Measurements from ENCODE around the gene BLOC1S6. TPM values are rescaled to one million over a fixed set of nuclear protein-coding genes. Genes with fewer than 3 reads are reported as not detected.

BLOC1S6 gene
- total RNA-seq, 2 experiments from 2014 or later = 49.2 to 49.7 TPM

DNA sequence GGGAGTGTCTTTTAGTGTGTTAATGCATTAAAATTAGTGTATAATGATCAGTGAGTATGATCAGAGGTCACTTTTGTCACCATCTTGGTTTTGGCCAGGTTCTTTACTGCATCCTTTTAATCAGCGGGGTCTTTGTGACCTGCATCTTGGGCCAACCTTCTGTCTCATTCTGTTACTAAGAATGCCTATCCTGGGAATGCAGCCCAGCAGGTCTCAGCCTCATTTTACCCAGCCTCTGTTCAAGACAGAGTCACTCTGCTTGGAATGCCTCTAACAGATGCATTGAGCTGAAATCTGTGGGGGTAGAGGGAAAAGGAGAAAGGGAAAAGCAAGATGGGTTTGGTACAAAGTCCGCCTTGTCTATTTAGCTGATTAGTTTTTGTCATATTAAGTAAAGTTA lies 5.3 kb upstream of the BLOC1S6 start:
- Mint-ChIP-seq H3K27ac (no peak overlapping the region), H3K36me3 (no peaks in the 10 kb centered on the region), H3K27me3 (no peaks in the 10 kb centered on the region), H3K4me1 (peaks cover 14% of the 10 kb centered on the region), H3K4me3 (no peak overlapping the region), H3K9me3 (no peaks in the 10 kb centered on the region)
- DNase-seq = no peak

DNA sequence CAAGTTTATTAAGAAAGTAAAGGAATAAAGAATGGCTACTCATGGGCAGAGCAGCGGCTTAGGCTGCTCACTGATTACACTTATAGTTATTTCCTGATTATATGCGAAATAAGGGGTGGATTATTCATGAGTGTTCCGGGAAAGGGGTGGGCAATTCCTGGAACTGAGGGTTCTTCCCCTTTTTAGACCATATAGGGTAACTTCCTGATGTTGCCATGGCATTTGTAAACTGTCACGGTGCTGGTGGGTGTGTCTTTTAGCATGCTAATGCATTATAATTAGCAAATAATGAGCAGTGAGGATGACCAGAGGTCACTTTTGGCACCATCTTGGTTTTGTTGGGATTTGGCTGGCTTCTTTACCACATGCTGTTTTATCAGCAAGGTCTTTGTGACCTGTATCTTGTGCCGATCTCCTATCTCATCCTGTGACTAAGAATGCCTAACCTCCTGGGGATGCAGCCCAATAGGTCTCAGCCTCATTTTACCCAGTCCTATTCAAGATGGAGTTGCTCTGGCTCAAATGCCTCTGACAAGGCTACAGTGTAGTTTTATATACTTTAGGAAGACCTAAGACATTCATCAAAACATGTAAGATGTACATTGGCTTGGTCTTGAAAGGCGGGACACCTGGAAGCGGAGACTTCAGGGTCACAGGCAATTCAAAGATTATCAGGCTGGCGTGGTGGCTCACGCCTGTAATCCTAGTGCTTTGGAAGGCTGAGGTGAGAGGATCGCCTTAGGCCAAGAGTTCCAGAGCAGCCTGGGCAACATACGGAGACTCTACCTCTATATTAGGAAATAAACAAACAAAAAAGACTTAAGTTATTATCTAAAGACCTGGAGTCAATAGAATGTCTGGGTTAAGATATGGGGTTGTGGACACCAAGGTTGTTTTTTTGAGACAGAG lies 3.2 kb upstream of the BLOC1S6 start:
- Mint-ChIP-seq H3K9me3 (no peaks in the 10 kb centered on the region), H3K4me3 (no peak overlapping the region), H3K27ac (no peak overlapping the region), H3K4me1 (peaks cover 24% of the 10 kb centered on the region), H3K27me3 (no peaks in the 10 kb centered on the region), H3K36me3 (no peaks in the 10 kb centered on the region)
- DNase-seq = peak; percentile 11

DNA sequence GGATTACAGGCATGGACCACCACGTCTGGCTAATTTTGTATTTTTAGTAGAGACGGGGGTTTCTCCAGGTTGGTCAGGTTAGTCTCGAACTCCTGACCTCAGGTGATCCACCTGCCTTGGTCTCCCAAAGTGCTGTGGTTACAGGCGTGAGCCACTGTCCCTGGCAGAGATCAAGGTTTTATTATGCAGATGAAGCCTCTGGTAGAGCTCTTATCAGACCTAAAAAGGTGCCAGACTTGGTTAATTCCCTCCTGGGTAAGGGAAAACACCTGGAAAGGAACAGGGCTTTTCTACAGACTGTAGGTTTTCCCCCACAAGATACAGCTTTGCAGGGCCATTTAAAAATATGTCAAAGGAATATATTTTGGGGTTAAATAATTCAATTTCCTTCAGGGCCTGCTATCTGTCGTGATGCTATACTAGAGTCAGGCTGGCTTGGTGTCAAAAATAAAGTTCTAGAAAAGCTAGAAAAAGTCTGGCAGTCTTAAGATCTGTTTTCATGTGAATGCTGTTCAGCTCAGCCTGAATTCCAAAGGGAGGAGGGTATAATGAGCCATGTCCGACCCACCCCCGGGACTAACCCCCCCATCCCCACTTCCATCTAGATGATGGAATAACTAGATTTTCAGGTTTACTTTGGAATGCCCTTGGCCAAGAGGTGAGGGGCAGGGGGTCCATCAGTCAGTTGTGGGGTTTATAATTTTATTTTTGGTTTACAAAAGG lies 1.9 kb upstream of the BLOC1S6 start:
- DNase-seq = no peak
- no peaks in the 10 kb centered on the region for H3K27me3 Mint-ChIP-seq
- H3K9me3 Mint-ChIP-seq = no peaks in the 10 kb centered on the region
- H3K4me3 Mint-ChIP-seq = peak overlapping the region; percentile 27
- no peaks in the 10 kb centered on the region for H3K36me3 Mint-ChIP-seq
- H3K4me1 Mint-ChIP-seq = peaks cover 29% of the 10 kb centered on the region
- H3K27ac Mint-ChIP-seq = no peak overlapping the region

DNA sequence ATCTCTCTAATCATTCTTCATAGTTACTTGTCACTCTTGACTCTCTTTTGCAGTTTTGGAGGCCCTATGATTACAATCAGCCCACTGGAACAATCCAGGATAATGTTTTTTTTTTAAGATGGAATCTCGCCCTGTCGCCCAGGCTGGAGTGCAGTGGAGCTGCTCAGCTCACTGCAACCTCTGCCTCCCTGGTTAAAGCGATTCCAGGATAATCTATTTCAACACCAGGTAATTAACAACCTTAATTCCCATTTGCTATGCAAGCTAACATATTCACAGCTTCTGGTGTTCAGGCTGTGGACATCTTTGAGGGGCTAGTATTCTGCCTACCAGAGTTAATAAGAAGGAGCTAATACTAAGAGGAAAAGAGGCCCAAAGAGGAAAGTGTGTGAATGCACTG lies 1.1 kb upstream of the BLOC1S6 start:
- Mint-ChIP-seq H3K27me3 (no peaks in the 10 kb centered on the region), H3K4me1 (peaks cover 33% of the 10 kb centered on the region), H3K9me3 (no peaks in the 10 kb centered on the region), H3K36me3 (no peaks in the 10 kb centered on the region), H3K27ac (peak overlapping the region; percentile 96), H3K4me3 (peak overlapping the region; percentile 91)
- DNase-seq = no peak

DNA sequence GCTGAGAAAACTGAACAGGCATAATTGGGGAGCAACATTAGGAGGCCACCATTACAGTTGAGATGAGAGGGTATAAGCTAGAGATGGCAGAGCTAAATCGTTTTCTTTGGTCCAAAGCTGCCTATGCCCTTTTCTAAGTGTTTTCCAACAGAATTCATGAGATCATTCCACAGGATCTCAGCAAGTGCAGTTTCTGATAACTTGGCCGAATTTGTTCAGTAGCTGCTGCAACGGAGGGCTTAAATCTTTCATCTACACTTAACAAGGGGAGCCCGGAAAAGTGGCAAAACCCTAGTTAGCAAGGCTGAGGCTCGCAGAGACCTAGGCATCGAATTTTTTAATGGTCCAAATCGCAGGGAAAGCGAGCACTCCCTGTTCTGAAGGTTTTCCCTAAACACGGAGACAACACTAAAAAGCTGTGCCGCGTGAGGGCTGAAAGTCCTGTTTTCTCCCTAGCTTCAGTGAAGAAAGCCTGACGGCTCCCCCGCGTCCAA lies 531 bp upstream of the BLOC1S6 start:
- H3K9me3 Mint-ChIP-seq = no peaks in the 10 kb centered on the region
- DNase-seq = no peak
- H3K36me3 Mint-ChIP-seq = no peaks in the 10 kb centered on the region
- no peaks in the 10 kb centered on the region for H3K27me3 Mint-ChIP-seq
- peaks cover 37% of the 10 kb centered on the region for H3K4me1 Mint-ChIP-seq
- peak overlapping the region; percentile 96 for H3K27ac Mint-ChIP-seq
- peak overlapping the region; percentile 91 for H3K4me3 Mint-ChIP-seq

DNA sequence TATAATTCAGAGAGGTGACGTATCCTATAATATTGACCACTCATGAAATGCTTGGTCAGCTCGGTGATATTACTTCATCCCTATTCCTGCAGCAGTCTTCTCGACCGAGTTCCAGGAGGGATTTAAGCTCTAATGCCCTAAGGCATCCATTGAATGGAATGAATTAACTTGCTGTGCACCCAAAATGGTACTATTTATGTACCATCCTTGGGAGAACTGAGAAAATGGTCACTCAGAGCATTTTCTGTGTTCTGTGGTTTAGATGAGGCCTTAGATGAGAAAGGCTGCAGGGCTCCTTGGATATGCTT lies 638 bp downstream of the BLOC1S6 start:
- Mint-ChIP-seq H3K4me3 (peak overlapping the region; percentile 91), H3K27ac (peak overlapping the region; percentile 96), H3K36me3 (no peaks in the 10 kb centered on the region)

DNA sequence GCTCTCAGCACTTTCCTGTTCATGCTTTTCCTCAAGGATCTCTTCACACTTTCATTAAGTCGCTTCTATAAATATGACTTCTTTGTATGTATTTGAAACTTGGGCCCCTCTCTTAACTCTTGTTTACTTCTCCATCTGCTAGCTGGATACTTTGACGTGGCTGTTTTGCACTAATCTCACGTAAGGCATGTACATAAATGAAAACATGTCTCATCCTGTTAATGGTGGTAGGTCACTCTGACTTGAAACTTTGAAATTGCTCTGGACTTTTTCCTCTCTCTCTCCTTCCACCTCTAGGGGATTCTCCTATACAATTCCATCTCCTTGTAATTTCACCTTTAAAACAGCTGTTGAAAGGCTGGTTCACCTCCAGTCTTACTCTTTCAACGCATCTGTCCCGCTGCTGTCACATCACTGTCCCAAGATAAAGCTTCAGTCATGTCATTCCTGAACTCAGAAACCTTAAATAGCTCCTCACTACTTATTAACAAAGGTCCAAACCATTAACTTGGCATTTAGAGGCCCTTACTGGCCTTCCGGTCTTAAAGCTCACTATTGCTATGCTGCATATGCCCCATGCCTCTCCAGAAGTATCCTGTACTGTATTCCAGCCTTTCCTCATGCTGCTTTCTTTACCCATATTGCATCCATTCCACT lies 1.2 kb downstream of the BLOC1S6 start:
- DNase-seq = no peak
- Mint-ChIP-seq H3K27me3 (no peaks in the 10 kb centered on the region), H3K4me1 (peaks cover 45% of the 10 kb centered on the region), H3K4me3 (peak overlapping the region; percentile 91), H3K27ac (peak overlapping the region; percentile 96), H3K36me3 (peaks cover 1% of the 10 kb centered on the region), H3K9me3 (no peaks in the 10 kb centered on the region)

More for the DNA sequence above, 638 bp downstream of the BLOC1S6 start:
- Mint-ChIP-seq H3K27me3 (no peaks in the 10 kb centered on the region), H3K4me1 (peaks cover 45% of the 10 kb centered on the region), H3K9me3 (no peaks in the 10 kb centered on the region)
- no peak for DNase-seq

DNA sequence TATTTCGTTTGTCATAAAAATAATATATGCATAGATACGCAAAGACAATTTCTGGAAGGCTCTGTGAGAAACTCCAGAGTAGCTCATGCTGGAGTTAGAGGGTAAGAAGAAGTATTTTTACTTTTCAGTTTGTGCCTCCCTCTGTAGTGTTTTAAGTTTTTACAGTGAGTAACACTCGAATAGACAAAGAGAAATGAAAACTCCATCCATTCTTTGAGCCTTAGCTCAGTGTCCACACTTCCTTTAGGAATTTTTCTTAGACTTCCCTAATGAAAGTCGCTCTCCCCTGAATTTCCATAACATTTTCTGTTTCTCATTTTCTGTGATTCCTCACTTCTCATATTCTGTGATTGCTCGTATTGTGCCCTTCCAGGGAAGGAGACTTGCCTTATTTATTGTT lies 2.1 kb downstream of the BLOC1S6 start:
- Mint-ChIP-seq H3K4me1 (peaks cover 42% of the 10 kb centered on the region), H3K27ac (no peak overlapping the region), H3K36me3 (peaks cover 8% of the 10 kb centered on the region), H3K4me3 (peak overlapping the region; percentile 91), H3K27me3 (no peaks in the 10 kb centered on the region), H3K9me3 (no peaks in the 10 kb centered on the region)
- DNase-seq = no peak

DNA sequence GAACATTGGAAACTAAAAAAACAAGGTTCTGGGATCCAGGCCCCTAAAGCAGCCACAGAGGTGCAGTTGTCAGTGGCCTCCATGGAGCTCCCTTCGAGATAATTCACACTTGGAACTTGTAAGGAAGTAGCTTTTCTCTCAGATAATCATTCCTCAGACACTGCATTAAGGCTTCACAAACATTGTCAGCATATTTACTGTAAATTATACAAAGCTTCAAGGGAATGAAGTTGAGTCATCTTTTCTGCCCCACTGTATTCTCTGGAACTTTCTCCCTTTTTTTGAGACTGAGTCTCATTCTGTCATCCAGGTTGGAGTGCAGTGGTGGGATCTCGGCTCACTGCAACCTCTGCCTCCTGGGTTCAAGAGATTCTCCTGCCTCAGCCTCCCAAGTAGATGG lies 7.1 kb downstream of the BLOC1S6 start:
- no peak overlapping the region for H3K4me3 Mint-ChIP-seq

DNA sequence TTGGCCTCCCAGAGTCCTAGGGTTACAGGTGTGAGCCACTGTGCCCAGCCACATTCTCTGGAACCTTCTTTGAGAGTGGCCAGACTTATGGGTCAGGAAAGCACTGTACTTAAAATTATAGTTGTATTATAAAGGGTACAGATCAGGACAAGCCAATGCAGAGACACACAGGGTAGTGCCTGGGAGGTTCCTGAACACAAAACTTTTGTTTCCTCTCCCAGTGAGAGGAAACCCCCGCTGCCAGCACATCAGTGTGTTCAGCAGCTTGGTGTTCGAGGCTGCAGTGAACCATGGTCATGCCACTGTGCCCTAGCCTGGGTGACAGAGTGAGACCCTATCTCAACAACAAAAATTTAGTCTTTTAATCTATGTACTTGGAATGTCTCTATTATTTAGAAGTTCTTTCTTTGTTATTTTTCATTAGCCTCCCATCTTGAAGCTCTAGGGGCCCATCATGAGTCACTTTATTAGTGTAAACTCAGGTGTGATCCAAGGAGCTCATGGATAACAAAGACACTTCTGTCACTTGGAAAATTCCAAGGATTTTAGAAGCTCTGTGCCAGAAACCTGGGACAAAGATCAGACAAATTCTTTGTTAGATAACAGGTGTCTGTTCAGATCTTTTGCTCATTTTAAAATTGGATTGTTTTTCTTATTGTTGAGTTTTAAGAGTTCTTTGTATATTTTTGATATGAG lies 7.8 kb downstream of the BLOC1S6 start:
- Mint-ChIP-seq H3K9me3 (peaks cover 2% of the 10 kb centered on the region), H3K4me1 (peaks cover 16% of the 10 kb centered on the region), H3K27me3 (no peaks in the 10 kb centered on the region)

More for the DNA sequence above, 7.1 kb downstream of the BLOC1S6 start:
- no peak overlapping the region for H3K27ac Mint-ChIP-seq
- H3K36me3 Mint-ChIP-seq = peaks cover 38% of the 10 kb centered on the region
- peaks cover 18% of the 10 kb centered on the region for H3K4me1 Mint-ChIP-seq
- no peak for DNase-seq
- peaks cover 2% of the 10 kb centered on the region for H3K9me3 Mint-ChIP-seq
- no peaks in the 10 kb centered on the region for H3K27me3 Mint-ChIP-seq

DNA sequence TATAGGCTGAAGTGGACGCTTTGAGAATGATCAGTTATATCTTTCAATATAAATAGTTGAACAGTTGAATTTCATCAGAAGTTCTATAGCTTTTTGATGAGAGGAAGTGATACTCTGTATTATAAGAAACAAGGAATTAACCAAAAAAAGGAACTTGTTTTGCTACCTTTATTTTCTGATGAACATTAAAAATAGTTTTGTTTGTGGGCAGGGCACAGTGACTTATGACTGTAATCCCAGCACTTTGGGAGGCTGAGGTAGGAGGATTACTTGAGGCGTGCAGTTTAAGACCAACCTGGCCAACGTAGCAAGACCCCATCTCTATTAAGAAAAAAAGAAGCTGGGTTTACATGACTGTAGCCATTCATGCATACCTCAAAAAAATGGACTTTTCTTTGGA lies 16.7 kb downstream of the BLOC1S6 start:
- Mint-ChIP-seq H3K27ac (no peak overlapping the region), H3K4me3 (no peak overlapping the region), H3K36me3 (peaks cover 5% of the 10 kb centered on the region), H3K4me1 (peaks cover 9% of the 10 kb centered on the region), H3K9me3 (no peaks in the 10 kb centered on the region), H3K27me3 (no peaks in the 10 kb centered on the region)
- no peak for DNase-seq

More for the DNA sequence above, 7.8 kb downstream of the BLOC1S6 start:
- H3K4me3 Mint-ChIP-seq = no peak overlapping the region
- no peak for DNase-seq
- H3K27ac Mint-ChIP-seq = no peak overlapping the region
- H3K36me3 Mint-ChIP-seq = peaks cover 38% of the 10 kb centered on the region

DNA sequence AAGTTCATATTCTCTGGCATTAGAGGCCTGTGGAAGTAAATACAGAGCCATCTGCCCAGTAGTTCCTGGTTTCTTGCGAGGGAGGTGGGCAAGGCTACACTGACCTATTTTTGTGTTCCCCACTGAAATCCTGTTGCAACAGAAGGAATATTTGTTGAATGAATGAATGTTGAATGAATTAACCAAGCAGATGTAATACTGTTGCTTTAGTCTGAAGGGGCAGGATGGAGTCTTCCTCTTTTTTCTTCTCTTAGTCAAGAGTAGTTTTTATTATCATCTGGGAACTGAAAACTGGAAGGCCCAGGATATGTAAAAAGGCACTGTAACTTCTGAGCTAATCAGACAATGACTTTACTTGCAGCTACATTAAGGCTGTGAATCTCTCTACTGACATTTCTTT lies 17.1 kb downstream of the BLOC1S6 start:
- Mint-ChIP-seq H3K27me3 (no peaks in the 10 kb centered on the region), H3K9me3 (no peaks in the 10 kb centered on the region), H3K4me3 (no peak overlapping the region), H3K36me3 (peaks cover 5% of the 10 kb centered on the region), H3K4me1 (peaks cover 9% of the 10 kb centered on the region), H3K27ac (peak overlapping the region; percentile 47)
- DNase-seq = no peak

DNA sequence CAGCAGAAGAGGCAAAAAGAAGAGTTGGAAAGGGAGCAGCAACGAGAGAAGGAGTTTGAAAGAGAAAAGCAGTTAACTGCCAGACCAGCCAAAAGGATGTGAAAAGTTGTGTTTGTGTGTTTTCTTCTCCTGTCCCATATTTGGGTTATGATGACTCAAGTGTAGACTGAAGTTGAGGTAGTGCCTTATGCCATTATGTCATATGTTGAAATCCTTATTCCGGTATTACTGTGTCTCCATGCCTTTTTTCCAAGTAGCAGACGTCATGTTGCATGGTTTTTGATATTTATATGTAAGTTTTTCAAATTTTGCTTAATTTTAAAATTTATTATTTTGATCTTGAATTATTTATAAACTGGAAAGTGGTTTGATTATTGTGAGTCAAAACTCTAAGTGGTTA lies 19.2 kb downstream of the BLOC1S6 start:
- H3K27ac Mint-ChIP-seq = no peak overlapping the region
- H3K4me3 Mint-ChIP-seq = no peak overlapping the region

DNA sequence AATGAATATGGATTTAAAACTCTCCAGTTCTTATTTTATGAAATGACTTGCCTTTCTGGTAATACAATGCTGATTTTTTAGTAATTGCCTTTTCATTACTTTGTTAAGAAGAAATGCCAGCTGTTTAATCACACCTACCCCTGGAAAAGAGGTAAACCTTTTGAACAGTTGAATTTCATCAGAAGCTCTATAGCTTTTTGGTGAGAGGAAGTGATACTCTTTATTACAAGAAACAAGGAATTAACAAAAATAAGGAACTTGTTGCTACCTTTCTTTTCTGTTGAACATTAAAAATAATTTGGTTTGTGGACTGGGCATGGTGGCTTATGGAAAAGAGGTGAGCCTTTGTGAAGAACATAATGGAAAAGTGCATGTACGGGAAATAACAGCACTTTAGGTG lies 19.7 kb downstream of the BLOC1S6 start:
- H3K9me3 Mint-ChIP-seq = no peaks in the 10 kb centered on the region
- no peak overlapping the region for H3K27ac Mint-ChIP-seq
- no peak for DNase-seq
- peaks cover 5% of the 10 kb centered on the region for H3K36me3 Mint-ChIP-seq
- no peak overlapping the region for H3K4me3 Mint-ChIP-seq
- peaks cover 5% of the 10 kb centered on the region for H3K4me1 Mint-ChIP-seq
- no peaks in the 10 kb centered on the region for H3K27me3 Mint-ChIP-seq

More for the DNA sequence above, 19.2 kb downstream of the BLOC1S6 start:
- peaks cover 5% of the 10 kb centered on the region for H3K36me3 Mint-ChIP-seq
- no peak for DNase-seq
- peaks cover 5% of the 10 kb centered on the region for H3K4me1 Mint-ChIP-seq
- no peaks in the 10 kb centered on the region for H3K27me3 Mint-ChIP-seq
- no peaks in the 10 kb centered on the region for H3K9me3 Mint-ChIP-seq

Measured in activated naive CD8-positive, alpha-beta T cell treated with anti-CD3 and anti-CD28 coated beads for 36 hours (primary cell).